T-helper 2 cell (primary cell): Measurements from ENCODE around the gene TXN2.
"Not testable (repeated sequence)": the region's sequence is repeated elsewhere in the genome, so short reads cannot be mapped to it uniquely, and the experiment has no call there.

Experiments
- DNase-seq, 5 experiments: peaks; one replicate each; pipeline versions ENCODE4 v3.0.0 to v3.0.0-alpha.2; 2012 to 2022

Gene TXN2

GRCh38 chr22:36430863-36431262 lies 50.6 kb downstream of the TXN2 start:
- DNase-seq: no peak

- not testable (repeated sequence) for DNase-seq
These were observed 53.5 kb downstream of the TXN2 start for GRCh38 chr22:36427952-36428351.

- no peak for DNase-seq
These were observed 55.4 kb downstream of the TXN2 start for GRCh38 chr22:36425977-36426523.

- no peak for DNase-seq
These were observed 56.4 kb downstream of the TXN2 start for GRCh38 chr22:36424901-36425579.

GRCh38 chr22:36424466-36424865 lies 57.0 kb downstream of the TXN2 start:
- not testable (repeated sequence) for DNase-seq

- DNase-seq: no peak
These were observed 57.7 kb downstream of the TXN2 start for GRCh38 chr22:36423461-36424404.

GRCh38 chr22:36422287-36423014 lies 59.0 kb downstream of the TXN2 start:
- no peak for DNase-seq

- no peak for DNase-seq
These were observed 61.2 kb downstream of the TXN2 start for GRCh38 chr22:36419912-36420882.

- peak in 1 of 5 experiments; percentile 53 for DNase-seq
These were observed 62.1 kb downstream of the TXN2 start for GRCh38 chr22:36419177-36419911.

GRCh38 chr22:36417281-36417686 lies 64.2 kb downstream of the TXN2 start:
- no peak for DNase-seq
